ENCODE measurements around the gene GRID1.

Gene GRID1

DNA sequence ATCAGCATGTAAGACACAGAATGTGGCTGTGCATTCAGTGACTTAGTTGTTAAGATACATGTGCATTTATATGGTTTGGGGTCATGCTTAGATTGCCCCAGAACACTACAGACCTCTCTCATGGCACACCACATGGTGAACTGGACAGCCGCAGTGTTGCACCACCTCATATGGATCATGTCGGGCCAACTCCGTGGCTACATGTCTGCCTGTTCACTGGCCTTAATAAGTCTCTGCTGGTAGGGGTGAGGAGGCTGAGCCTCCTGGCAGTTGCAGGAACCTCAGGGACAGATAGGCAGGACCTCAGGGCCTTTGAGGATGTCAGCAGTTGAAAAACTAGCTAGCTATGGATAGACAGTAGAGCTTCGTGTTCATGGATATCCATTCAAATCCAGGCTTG lies 751.0 kb downstream of the GRID1 start:
- DNase-seq = no peak

DNA sequence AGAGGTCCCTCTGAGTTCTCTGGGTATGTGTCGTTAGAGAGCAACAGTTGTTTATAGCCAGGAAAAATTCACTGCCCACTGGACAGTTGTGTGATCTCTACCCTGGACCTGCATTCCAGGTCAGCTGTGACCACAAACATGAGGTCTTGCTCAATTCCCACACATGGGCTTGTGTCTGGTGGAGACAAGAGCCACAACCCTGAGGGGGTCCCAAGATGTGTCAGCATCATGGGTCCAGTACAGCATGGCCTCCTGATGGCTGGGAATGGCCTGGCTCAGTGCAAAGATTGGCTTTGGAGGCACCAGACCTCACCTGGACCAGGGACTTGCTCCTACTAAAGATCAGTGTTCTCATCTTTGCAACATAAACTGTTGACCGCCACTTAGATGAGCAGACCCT lies 751.6 kb downstream of the GRID1 start:
- DNase-seq = no peak

DNA sequence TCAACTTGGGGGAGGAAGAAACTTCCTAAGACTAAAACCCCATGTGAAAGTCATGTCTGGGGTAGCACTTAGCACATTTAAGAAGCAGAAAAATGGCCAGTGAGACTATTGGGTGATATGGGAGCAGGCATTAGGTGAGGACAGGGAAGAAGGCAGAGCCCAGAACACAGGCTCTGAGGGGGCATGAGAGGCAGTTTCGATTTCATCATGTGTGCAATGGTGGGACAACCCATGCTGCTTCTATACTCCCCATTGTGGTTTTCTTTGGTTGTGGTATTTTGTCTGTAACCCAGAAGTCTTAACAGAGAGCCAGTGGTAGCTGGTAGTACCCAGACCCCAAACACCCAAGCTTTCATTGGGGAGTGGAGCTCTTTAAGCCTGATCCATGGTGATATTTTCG lies 752.0 kb downstream of the GRID1 start:
- no peak for DNase-seq

DNA sequence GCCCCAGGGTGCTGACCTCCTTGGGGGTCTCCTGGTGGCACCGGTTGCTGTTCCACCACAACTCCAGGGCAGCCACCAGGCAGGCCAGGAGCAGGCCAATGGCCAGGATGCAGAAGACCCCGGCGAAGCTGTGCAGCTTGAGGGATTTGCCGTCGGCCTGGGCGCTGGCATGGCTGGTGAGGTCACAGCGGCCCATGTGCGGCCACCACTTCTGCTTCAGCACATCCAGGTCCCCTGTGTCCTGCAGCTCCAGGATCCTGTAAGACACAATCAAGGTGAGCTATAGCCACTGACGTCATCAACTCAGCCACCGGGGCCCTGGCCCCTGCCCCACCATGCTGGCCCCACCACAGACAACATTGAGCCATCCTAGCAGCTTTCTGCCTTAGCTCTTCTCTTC lies 753.2 kb downstream of the GRID1 start:
- no peak for DNase-seq

DNA sequence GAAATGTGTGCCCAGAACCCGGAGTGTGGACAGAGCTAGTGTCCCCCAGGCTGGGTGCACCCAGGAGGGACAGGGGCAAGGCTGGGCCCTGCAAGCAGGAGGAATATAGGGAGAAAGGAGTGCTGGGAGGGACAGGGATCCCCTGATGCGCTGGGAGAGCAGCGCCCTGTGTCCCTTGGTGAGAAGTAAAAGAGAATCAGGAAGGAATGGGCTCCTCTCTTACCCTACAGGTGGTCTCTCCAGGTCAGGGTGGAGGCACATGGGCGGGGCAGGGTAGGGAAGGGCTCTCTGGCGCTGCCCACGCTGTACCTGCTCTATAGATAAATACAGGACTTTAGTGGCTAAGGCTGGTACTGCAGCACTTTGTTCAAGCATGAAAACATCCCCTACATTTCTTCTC lies 753.8 kb downstream of the GRID1 start:
- DNase-seq = no peak

DNA sequence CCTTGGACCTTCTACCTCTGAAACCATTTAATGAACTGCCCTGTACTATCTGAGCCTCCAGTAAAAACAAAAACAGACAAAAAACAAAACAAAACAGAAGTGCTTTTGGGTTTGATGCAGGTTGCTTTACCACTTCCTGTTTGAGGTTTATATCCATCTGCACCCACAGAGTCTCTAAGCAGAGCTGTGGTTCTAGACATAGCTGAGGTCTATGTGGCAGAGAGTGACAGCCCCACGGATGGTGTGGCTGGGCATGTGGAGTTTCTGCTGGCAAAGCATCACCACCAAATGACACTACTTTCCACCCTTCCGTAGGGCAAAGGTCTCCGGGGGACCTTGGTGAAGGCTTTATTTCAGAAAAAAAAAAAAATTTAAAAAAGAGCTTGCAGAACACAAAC lies 754.2 kb downstream of the GRID1 start:
- DNase-seq = no peak

DNA sequence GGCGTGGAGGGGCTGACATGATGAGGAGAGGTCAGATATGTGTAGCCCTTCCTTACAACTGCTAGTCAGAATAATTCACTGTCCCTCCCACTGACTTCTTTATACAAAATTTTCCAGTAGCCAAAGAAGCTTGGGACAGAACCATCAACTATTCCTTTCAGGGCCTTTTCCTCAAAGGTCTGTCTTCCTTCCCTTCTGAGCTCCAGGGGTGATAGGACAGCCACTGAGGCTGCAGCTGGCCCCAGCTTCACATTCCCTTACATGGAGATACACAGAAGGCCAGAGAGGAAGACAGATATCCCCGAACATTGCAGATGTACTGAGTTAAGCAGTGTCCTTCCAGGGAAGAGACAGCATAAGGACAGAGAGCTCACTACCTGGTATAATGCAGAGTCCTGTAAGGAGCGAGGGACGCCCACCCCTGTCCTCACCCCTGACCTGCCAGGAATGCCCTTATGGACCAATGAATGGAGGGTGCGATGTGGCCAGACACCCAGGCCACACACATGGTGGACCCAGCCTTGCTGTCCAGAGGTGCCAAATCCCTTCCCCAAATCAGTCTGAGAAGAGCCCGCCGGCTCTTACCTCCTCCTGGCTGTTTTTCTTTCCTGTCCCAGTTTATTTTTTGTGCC lies 754.7 kb downstream of the GRID1 start:
- no peak for DNase-seq

DNA sequence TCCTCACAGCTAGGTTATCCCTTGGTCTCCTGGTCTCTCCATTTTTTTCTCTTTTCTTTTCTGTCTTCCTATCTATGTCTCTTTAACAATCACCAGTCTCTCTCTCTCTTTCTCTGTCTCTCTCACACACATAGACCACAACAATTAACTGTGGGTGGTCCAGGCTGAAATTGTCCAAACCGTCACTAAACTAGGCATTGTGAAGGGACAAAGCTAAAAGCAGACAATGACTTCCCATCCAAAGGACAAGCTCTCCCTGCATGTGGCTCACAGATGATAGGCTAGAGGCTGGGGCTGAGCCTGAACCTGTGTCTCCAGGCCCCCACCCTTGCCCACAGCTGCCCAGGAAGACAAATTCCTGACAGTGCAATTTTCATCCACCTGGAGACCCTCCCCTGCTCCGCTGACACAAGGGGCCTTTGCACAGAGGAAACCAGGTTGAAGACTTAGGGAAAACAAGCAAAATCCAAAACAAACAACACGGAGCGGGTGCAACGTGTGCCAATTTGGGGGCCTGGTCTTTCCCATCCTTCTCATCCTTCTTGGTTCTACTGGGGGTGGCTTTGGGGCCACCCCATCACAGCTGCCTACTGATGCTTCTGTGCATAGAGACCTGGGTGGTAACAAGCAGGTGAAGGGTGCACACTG lies 755.4 kb downstream of the GRID1 start:
- no peak for DNase-seq

DNA sequence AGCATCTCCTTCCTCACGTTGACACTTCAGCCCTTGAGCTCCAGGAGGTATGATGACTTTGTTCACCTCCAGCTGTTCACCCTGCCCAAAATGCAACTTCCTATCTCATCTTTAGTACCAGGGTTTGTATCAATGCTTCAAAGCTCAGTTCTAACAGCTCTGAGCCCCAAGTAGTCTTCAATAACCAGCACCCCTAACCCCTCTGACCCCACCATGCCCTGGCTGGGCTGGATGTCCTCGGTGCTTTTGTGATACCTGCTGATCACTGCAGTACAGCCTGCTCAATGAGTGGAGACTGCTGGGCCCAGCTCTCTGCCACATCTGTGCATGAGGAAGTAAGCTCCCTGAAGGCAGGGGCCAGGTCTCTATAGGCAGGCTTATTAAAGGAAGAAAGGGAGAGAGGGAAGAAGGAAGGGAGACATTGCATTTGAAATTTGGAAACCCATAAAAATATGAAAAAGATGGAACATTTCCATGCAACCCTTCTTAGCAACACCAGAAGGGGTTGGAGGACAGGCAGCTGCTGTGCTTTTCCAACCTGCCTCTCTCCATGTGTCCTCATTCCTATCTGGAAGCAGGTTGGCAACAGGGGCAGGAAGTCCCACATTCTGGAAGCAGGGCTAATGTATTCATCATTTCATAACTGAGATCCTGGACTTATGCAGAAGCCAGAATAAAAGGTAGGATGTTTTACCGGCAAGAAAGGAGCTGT lies 756.1 kb downstream of the GRID1 start:
- no peak for DNase-seq

DNA sequence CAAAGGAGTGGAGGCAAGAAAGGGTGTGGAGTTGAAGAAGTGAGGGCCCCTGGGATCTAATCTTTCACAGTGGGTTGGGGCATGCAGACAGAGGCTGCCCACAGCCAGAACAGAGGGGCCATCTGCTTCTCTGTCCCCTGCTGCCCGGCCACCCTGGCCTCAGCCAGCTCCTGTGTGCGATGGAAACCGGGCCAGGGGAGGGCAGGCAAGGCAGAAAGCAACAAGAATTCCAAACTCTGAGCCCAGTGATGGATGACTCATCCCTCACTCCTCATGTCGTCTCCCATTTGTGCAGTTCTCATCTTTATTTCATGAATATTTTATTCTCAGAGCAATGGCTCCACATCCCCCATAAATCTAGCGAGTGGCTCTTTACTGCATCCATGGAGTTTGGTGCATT lies 757.1 kb downstream of the GRID1 start:
- no peak for DNase-seq

DNA sequence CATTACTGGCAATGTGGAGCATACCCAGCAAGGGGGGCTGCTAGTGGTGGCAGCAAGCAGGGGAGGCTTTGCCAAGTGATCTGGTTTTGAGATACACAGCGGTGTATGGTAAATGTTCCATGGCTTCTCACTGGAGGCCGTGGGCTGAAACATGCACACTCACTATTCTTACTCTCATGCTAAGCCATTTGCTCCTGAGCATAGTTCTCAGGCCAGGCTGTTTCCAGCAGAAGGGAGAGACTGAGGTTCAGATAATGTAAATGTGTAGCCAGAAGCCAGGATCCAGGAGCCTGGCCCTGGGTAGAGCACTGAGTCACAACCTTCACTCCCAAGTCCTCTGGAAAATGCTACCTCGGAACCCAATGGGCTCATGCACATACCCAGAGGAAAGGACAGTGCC lies 757.9 kb downstream of the GRID1 start:
- no peak for DNase-seq

DNA sequence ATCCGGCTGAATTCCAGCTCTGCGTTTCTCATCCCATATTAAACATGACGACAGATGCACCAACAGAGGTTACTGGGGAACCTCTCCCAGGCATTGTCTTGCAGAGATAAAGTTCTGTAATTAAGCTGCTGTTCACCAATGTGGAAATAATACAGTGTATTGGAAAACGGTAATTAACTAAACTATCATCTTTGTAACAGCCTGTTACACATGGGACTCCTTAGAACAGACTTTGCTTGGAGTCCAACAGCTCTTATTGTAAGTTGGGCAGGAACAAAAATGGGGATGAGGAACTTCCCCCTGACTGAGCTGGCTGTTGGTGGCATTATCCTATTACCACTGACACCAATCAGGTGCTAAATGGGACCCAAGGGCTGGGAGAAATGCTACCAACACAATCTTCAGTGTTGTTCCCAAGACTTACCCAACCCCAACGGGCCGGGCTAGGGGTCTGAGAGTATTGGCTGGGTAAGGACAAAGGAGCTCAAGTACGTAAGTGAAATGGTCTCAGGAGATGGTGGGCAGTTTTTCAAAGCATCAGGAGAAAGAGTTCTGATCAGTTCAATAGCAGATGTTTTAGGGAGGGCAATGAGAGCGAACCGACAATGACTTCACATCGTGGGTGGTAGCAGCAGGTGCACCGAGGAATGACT lies 759.4 kb downstream of the GRID1 start:
- DNase-seq = no peak

DNA sequence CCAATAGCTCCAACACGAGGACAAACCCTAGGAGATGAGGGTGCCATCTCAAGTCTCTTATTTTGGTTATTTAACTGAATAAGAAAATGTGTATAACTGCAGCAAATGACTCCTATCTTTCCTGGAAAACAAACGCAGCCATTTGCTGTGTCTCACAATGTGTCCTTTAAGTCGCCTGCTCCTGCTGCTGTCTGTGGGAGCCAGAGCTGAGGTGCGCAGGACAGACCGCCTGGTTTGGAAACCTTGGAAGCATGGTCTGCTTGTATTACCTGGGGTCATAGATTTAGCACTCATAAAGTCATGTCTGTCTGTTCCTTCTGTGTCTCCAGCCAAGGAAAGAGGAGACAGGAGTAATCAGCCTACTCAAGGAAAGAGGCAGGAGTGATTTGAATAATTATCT lies 760.2 kb downstream of the GRID1 start:
- DNase-seq = no peak

DNA sequence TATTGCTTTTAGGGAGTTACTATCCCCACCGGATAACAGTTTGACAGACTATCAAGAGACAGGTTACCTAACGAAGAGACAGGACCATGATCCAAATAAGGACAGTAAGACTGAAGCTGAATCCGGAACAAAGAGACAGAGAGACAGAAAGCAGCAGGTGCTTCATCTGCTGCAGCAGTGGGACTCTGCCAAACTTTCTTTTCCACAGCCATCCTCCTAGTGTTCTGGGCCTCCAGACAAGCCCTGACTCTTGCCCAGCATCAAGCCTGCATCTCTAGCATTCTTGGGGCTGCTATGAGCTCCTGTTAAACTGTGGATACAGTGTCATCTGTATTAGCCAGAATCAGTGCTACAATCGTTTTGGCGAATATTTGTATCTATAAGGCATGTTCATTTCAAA lies 761.7 kb downstream of the GRID1 start:
- no peak for DNase-seq

DNA sequence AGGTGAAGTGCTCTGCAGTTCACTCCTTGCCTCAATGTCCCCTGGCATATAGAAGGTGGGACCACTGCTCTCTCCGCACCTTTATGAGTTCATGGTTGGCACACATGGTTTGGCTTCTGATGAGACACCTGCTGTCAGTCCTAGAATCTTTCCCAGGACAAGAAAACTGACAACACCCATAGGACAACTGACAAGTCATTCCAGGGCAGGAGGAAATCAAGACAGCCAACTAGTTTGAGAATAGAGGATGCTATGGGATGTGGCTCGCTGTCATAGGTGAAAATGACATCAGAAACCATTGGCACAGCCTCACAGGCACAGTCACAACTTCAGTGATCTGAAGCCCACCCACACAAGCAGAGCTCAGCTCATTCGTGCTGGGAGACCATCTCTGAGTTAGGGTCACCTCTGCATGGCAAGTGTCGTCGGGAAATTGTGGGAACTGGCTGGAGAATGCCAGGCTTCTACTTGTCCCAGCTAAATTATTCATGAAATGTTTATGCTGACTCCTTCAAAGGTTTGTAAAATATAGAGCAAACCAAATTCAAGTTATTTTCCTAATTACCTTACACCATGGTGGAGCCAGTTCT lies 762.4 kb downstream of the GRID1 start:
- no peak for DNase-seq

DNA sequence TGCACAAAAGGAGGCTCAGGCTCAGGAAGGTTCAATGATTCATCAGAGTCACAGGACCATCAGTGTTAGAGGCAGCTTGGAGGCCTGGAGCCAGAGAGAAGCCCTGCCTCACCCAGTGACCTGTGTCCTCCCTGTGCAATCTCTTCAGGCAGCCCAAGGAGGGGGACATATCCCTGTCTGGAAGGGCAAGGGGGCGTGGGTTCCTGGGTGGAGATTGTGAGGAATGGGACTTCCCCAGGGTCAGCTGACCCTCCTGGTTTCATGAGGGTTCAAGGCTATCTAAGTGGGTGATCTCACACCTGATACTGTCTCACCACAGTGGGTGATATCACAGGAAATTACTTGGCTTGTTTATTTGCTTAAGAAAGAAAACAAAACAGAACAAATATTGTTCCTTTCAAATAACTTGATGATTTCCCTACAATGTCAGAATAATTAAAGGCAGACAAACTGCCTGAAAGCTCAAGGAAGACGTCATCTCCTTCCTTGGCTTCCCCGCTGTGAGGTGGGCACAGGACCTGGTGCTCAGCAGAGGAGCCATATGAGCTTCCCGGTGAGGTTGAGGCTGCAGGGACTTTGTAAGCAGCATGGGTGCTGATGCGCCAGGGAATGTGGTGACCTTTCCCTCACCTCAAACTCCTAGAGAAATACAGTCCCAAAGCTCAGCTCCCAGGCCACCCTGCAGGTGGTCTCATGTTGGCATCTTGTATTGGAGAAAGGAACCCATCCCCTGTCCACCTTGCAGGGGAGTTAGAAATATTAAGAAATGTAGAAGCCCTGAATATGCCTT lies 763.2 kb downstream of the GRID1 start:
- DNase-seq = no peak

DNA sequence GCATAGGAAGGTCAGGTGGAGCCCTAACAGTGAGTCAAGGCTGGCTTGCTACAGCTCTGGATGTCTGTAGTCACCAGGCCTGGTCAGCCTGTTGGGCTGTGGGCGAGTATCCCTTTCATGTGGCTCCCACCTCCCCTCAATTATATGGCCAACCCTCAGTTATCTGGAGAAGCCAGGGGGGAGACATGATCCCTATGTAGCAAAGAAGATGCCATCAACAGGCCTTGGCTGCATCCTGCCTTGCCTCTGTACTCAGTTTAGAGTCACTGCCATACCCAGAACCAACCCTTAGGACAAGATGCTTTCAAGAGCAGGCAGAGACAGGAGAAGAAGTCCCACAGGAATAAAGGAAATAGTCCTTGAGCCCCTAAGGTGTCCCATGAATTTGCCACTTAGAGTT lies 763.9 kb downstream of the GRID1 start:
- DNase-seq = no peak

DNA sequence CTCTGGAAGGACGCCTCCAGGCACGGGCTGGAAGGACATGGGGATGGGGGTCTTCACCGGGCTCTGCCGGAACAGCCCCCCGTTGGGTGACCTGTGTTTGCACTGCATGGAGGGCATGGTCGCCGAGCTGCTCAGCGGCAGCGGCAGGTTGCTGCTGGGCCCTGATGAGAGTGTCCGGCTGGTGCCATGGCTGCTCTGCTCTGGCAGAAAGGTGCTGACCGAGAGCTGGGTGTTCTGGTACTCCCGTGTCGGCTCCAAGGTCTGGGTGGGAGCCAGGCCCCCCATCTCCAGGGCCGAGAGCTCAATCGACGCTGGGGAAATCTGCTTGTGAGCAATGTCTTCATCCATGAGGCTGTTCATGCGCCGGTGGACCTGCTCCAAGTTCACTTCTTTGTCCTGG lies 764.3 kb downstream of the GRID1 start:
- no peak for DNase-seq

DNA sequence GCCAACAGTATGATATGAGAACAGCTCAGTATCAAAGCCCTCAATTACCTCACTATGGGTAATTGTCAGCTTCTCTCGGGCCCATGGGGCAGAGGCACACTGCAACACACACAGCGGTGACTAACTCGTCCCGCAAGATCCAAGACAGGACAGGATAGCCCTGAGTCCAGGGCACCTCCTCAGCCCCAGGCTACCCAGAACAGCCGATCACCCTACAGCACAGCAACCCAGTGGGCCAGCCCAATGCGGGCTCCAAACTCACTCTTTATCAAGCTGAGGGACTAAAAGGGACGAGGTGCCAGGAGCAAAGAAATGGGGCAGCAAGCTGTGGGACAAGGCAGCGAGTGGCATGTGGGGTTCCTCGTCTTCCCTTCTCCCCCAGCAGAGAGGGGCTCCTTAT lies 765.1 kb downstream of the GRID1 start:
- DNase-seq = no peak

DNA sequence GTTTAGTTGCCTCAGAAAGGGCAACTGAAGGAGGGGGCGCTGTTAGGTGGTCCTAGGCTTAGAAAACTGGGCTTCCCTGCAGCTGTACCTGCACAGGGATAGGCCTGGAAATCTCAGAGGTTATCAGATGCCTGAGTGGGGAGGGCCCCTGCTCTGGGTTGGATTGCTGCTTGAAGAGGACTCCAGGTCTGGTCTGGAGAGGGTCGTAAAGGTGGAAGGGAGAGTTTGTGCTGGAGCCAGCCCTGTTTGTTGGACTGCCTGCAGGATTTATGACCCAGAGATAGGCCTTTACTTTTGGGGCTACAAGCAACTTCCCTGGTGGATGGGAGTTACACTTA lies 765.9 kb downstream of the GRID1 start:
- no peak for DNase-seq

DNA sequence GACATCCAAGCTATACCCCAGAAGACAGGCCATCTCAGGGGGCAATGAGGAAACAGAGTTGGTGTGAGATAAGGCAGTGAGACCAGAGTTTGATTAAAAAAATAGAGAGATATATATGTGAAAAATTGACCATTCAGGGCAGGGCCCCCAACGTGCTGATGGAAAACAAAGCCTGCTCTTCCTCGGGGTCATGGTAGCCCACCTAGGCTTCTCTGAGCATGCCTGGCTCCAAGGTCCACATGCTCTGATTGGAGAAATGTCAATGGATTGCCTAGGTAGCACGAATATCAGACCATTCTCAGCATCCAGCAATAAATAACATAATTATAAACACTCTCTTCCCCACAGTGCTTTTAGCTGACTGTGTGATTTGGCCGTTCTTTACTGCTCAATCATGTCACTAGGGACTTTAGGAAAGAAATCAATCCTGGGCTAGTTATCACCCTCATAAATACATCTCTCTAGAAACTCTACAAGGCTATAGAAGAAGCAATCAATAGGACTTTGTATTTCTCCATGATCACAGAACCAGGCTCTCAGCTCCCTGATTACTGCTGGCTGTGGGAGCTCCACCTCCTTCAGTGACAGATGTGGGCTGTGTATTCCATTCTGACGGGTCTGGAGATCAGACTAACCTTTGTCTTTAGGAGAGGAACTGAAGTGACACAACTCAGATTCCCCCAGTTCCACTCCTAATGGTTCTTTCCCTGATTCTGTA lies 766.4 kb downstream of the GRID1 start:
- no peak for DNase-seq

DNA sequence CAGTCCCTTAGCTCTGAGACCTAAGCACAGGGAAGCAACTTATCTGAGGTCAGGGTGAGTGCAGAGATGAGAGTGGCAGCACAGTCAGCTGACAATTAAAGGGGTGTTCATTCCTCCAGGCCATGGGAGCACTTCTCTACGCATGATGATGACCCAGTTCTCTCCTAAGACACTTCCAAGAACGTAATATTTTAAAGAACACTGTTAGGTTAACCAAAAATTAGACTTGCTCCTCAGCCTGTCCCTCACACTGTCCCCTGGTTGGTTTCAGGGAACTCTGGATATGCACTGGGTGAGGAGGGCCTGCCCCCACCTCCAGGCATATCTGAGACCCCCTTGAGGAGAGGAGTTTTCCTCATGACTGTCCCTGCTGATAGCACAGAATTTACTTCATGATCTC lies 767.5 kb downstream of the GRID1 start:
- DNase-seq = no peak

All from NCI-H510A treated with DMSO at 0.1 percent for 48 hours (cell line).